Activated naive CD8-positive, alpha-beta T cell treated with anti-CD3 and anti-CD28 coated beads, Interleukin-2, amount 10 ng/mL, durations not matched to agents 7 days and 5 days (primary cell): ENCODE measurements around the gene IL21R. TPM values are rescaled to one million over a fixed set of nuclear protein-coding genes. Genes with fewer than 3 reads are reported as not detected.

Source experiments
- ATAC-seq: fragments of 150-1000 bp; cut with Tn5 transposase; one replicate; pipeline ENCODE4 v1.10.0; 2021; ENCODE audit warnings: low read depth, moderate library complexity
- POLR2A ChIA-PET: fragments of 350-600 bp; sonication (Branson Sonifier 250); formaldehyde crosslinking; loops from one replicate; lab custom pipeline; 2021; ENCODE audit warnings: antibody characterized with exemption; lab: Charles Lee
- DNase-seq: peaks from one replicate; pipeline ENCODE4 v3.0.0; 2021
- H3K27ac Mint-ChIP-seq: one replicate; pipeline ENCODE4 v1.8.0; 2022; ENCODE audit warnings: mild to moderate bottlenecking, mixed read lengths
- H3K27me3 Mint-ChIP-seq: one replicate; pipeline ENCODE4 v1.8.0; 2022; ENCODE audit warnings: mild to moderate bottlenecking, moderate library complexity, mixed read lengths
- H3K36me3 Mint-ChIP-seq: one replicate; pipeline ENCODE4 v1.8.0; 2021; ENCODE audit warnings: mild to moderate bottlenecking, mixed read lengths
- H3K4me1 Mint-ChIP-seq: one replicate; pipeline ENCODE4 v1.8.0; 2021; ENCODE audit warnings: mixed read lengths
- H3K4me3 Mint-ChIP-seq: one replicate; pipeline ENCODE4 v1.8.0; 2022; ENCODE audit warnings: mild to moderate bottlenecking, moderate library complexity, mixed read lengths
- H3K9me3 Mint-ChIP-seq: one replicate; pipeline ENCODE4 v1.8.0; 2021; ENCODE audit warnings: mixed read lengths
- total RNA-seq, 2 experiments: library from RNA; stranded (reverse); gene quantifications; one replicate each; pipeline ENCODE4 v1.2.3, GENCODE V29; 2021

IL21R gene
- total RNA-seq, 2 experiments from 2014 or later = 27.2 to 27.5 TPM

DNA sequence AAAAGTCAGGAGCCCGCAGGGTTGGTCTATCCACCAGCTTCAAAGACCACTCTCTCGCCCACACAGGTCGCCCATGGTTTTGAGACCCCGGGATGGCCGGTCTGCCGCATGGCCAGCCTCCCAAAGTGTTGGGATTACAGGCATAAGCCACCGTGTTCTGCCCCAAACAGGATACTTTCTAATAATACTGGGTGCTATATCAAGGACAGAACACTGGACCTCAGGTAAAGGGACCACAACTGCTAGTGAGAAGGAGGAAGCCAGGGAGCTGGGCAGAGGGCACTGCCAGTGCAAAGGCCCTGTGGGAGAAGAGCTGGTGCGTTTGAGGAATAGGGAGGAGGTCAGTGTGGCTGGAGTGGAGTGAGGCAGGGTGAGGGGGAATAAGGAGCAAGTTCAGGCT, 34.1 kb downstream of the IL21R start:
- peaks cover 1% of the 10 kb centered on the region for H3K9me3 Mint-ChIP-seq
- peak overlapping the region; percentile 3 for H3K27ac Mint-ChIP-seq
- H3K36me3 Mint-ChIP-seq = peaks cover 31% of the 10 kb centered on the region
- no peaks in the 10 kb centered on the region for H3K27me3 Mint-ChIP-seq
- POLR2A ChIA-PET = no interaction called here
- DNase-seq (no peak), ATAC-seq (no peak)
- no peak overlapping the region for H3K4me3 Mint-ChIP-seq
- peaks cover 14% of the 10 kb centered on the region for H3K4me1 Mint-ChIP-seq

DNA sequence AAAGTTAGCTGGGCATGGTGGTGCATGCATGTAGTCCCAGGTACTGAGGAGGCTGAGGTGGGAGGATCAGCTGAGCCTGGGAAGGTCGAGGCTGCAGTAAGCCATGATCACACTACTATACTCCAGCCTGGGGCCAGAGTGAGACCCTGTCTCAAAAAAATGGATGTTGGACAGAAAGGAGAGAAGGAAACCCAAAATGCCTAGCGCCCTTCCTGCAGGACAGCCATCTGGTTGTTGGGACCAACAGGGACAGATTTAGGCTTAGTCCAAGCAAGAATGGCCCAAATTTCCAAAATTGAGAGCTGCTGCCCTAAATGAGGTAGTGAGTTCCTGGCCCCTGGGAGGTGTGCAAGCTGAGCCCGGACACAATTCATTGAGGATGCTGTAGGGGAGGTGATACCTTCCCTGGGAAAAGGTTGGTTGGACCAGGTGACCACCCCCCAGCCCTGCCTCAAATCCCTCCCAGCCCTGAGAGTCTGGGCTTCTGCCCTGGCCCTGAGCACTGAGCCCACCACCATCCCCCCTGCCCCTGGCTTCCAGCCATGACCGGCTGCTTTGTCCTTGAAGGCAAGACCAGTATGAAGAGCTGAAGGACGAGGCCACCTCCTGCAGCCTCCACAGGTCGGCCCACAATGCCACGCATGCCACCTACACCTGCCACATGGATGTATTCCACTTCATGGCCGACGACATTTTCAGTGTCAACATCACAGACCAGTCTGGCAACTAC, 35.1 kb downstream of the IL21R start:
- H3K9me3 Mint-ChIP-seq = peaks cover 1% of the 10 kb centered on the region
- H3K4me3 Mint-ChIP-seq = no peak overlapping the region
- peaks cover 14% of the 10 kb centered on the region for H3K4me1 Mint-ChIP-seq
- POLR2A ChIA-PET = interaction anchor here (1.2 kb wide), 1 partner anchor 30 kb away, joined by 5 read pairs; no protein-coding TSS in a partner anchor
- H3K36me3 Mint-ChIP-seq = peaks cover 35% of the 10 kb centered on the region
- DNase-seq (peak; percentile 20), ATAC-seq (no peak)
- no peaks in the 10 kb centered on the region for H3K27me3 Mint-ChIP-seq
- no peak overlapping the region for H3K27ac Mint-ChIP-seq

DNA sequence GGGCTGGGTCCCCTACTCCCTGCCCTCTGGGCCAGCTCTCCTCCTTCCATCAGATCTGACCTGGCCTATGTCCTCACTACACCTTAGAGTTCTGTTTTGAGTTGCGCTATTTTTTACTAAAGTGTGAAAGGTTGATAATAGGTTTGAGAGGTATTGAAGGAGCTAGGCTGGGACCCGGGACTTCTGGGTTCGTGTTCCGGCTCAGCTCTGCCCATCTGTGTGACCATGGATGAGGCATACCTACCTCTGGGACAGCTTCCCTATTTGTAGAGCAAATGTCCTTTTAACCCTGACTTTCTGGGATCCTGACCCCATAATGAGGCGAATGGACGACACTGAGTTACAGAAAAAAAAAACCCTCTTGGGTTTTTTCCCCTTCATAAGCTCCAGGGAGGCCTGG, 36.0 kb downstream of the IL21R start:
- peaks cover 38% of the 10 kb centered on the region for H3K36me3 Mint-ChIP-seq
- H3K27ac Mint-ChIP-seq = no peak overlapping the region
- DNase-seq = peak; percentile 4
- ATAC-seq = no peak
- H3K4me3 Mint-ChIP-seq = no peak overlapping the region
- POLR2A ChIA-PET = interaction anchor here (1.2 kb wide), 1 partner anchor 31 kb away, joined by 5 read pairs; no protein-coding TSS in a partner anchor
- peaks cover 9% of the 10 kb centered on the region for H3K4me1 Mint-ChIP-seq
- peaks cover 1% of the 10 kb centered on the region for H3K9me3 Mint-ChIP-seq
- no peaks in the 10 kb centered on the region for H3K27me3 Mint-ChIP-seq

DNA sequence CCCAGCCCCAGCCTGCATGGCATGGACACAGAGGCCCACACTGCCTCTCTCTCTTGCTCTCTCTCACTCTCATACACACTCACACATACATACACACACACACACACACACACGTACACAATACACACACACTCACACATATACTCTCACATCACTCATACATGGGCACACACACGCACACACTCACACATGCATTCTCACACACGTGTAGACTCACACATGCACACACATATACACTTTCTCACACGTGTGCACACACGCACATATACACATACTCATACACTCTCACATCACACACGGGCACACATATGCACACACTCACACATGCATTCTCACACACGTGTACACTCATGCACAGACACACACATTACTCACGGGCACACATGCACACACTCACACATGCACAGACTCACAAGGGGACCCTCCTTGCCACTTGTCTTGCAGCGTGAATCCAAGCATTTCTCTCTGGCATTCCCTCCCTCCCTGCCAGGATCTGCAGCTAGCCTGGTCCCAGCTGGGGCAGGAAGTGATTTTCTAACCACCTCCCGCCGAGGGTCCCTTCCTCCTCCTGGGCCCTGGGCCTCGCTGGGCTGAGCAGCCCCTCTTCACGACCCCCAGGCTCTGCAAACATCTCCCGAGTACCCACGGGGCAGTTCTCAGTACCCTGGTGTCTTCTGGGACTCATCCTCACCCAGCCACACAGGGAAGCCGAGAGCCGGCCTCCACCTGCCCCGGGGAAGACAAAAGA, 37.5 kb downstream of the IL21R start:
- no peaks in the 10 kb centered on the region for H3K27me3 Mint-ChIP-seq
- POLR2A ChIA-PET = no interaction called here
- DNase-seq (peak; percentile 16), ATAC-seq (no peak)
- peaks cover 6% of the 10 kb centered on the region for H3K4me1 Mint-ChIP-seq
- H3K36me3 Mint-ChIP-seq = peaks cover 51% of the 10 kb centered on the region
- H3K9me3 Mint-ChIP-seq = peaks cover 1% of the 10 kb centered on the region
- H3K27ac Mint-ChIP-seq = peak overlapping the region; percentile 43
- no peak overlapping the region for H3K4me3 Mint-ChIP-seq

- Mint-ChIP-seq H3K9me3 (peaks cover 7% of the 10 kb centered on the region), H3K4me1 (peaks cover 10% of the 10 kb centered on the region), H3K27me3 (no peaks in the 10 kb centered on the region), H3K27ac (peak overlapping the region; percentile 21), H3K4me3 (no peak overlapping the region), H3K36me3 (peaks cover 63% of the 10 kb centered on the region)
- POLR2A ChIA-PET = interaction anchor here (0.7 kb wide), 1 partner anchor 34 kb away, joined by 3 read pairs; no protein-coding TSS in a partner anchor
- DNase-seq = peak; percentile 10
- ATAC-seq = no peak
Measured at GRCh38 chr16:27441276-27441675, 39.3 kb downstream of the IL21R start.

GRCh38 chr16:27441998-27442397, 40.0 kb downstream of the IL21R start:
- Mint-ChIP-seq H3K27me3 (no peaks in the 10 kb centered on the region), H3K4me1 (peaks cover 17% of the 10 kb centered on the region), H3K36me3 (peaks cover 64% of the 10 kb centered on the region), H3K27ac (no peak overlapping the region), H3K4me3 (no peak overlapping the region), H3K9me3 (peaks cover 7% of the 10 kb centered on the region)
- POLR2A ChIA-PET = no interaction called here
- no peak for DNase-seq
- no peak for ATAC-seq

DNA sequence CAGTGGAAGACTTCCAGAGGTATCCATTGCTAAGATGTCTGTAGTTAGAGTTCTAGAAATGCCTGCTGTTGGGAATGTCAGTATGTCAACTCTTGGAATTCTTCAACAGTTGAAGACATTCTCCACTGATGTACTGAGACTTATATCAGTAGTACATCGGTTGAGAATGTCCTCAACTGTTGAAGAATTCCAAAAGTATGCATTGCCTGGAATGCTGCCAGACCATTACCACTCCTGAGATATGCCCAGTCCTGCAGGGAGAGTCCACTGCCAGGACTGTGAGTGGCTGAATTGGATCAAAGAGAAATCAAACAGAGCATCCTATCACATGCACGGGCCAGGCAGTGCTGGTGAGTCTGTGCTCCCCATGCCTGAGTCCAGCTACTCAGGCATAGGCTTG, 42.0 kb downstream of the IL21R start:
- DNase-seq (no peak), ATAC-seq (no peak)
- H3K4me1 Mint-ChIP-seq = peaks cover 30% of the 10 kb centered on the region
- H3K27ac Mint-ChIP-seq = no peak overlapping the region
- H3K27me3 Mint-ChIP-seq = no peaks in the 10 kb centered on the region
- POLR2A ChIA-PET = no interaction called here
- no peak overlapping the region for H3K4me3 Mint-ChIP-seq
- peaks cover 10% of the 10 kb centered on the region for H3K9me3 Mint-ChIP-seq
- peaks cover 72% of the 10 kb centered on the region for H3K36me3 Mint-ChIP-seq

DNA sequence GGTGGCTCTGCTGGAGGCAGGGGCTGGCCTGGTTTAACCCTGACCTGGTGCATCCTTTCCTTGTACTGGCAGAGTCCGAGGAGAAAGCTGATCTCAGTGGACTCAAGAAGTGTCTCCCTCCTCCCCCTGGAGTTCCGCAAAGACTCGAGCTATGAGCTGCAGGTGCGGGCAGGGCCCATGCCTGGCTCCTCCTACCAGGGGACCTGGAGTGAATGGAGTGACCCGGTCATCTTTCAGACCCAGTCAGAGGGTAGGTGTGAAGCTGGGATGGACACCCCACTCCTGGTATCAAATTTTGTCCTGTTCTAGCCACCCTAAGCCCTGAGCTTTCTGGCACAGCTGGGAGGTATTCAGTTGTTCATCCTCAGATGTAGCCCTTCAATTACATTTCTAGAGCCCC, 42.5 kb downstream of the IL21R start:
- no peaks in the 10 kb centered on the region for H3K27me3 Mint-ChIP-seq

GRCh38 chr16:27445502-27446175, 43.7 kb downstream of the IL21R start:
- H3K4me3 Mint-ChIP-seq = no peak overlapping the region
- ATAC-seq = no peak

More for the DNA sequence above, 42.5 kb downstream of the IL21R start:
- H3K27ac Mint-ChIP-seq = no peak overlapping the region
- peaks cover 9% of the 10 kb centered on the region for H3K9me3 Mint-ChIP-seq
- ATAC-seq (no peak), DNase-seq (peak; percentile 25)
- H3K36me3 Mint-ChIP-seq = peaks cover 67% of the 10 kb centered on the region
- H3K4me3 Mint-ChIP-seq = no peak overlapping the region
- POLR2A ChIA-PET = no interaction called here
- peaks cover 30% of the 10 kb centered on the region for H3K4me1 Mint-ChIP-seq

DNA sequence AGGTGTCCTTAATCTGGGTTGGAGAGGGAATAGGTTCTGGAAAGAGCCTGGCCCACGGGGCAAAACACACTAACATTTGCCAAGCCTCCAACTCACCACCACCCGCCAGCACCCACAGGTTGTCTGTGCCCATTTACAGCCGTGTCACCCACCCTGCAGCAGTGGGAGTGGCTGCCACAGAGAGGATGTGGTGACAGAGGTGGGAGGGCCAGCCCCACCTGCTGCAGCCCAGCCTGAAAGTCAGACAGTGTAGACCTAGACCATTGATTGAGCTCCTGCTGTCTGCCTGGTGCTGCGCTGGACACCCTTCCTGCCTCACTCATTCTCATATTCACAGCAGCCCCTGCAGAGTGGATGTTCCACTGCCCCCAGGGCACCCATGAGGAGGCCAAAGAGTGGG, 44.7 kb downstream of the IL21R start:
- Mint-ChIP-seq H3K36me3 (peaks cover 68% of the 10 kb centered on the region), H3K4me1 (peaks cover 46% of the 10 kb centered on the region), H3K27ac (peak overlapping the region; percentile 93), H3K4me3 (peak overlapping the region; percentile 76), H3K9me3 (peaks cover 9% of the 10 kb centered on the region), H3K27me3 (no peaks in the 10 kb centered on the region)
- DNase-seq (peak; percentile 79), ATAC-seq (peak; percentile 80)
- POLR2A ChIA-PET = interaction anchor here (1.0 to 1.6 kb wide), 9 partner anchors 13 to 273 kb away, joined by 3 to 25 read pairs (median 4); partner anchors contain the start of gene IL21R

More at GRCh38 chr16:27445502-27446175, 43.7 kb downstream of the IL21R start:
- peak overlapping the region; percentile 93 for H3K27ac Mint-ChIP-seq
- H3K27me3 Mint-ChIP-seq = no peaks in the 10 kb centered on the region
- peaks cover 9% of the 10 kb centered on the region for H3K9me3 Mint-ChIP-seq
- peaks cover 65% of the 10 kb centered on the region for H3K36me3 Mint-ChIP-seq
- peaks cover 38% of the 10 kb centered on the region for H3K4me1 Mint-ChIP-seq
- POLR2A ChIA-PET = interaction anchor here (1.6 kb wide), 1 partner anchor 42 kb away, joined by 25 read pairs; the partner anchor contains the start of gene IL21R
- peak; percentile 31 for DNase-seq

GRCh38 chr16:27447301-27447700, 45.3 kb downstream of the IL21R start:
- peaks cover 68% of the 10 kb centered on the region for H3K36me3 Mint-ChIP-seq
- H3K4me1 Mint-ChIP-seq = peaks cover 51% of the 10 kb centered on the region
- H3K27me3 Mint-ChIP-seq = no peaks in the 10 kb centered on the region
- H3K4me3 Mint-ChIP-seq = peak overlapping the region; percentile 76
- peaks cover 9% of the 10 kb centered on the region for H3K9me3 Mint-ChIP-seq
- ATAC-seq (no peak), DNase-seq (no peak)
- H3K27ac Mint-ChIP-seq = peak overlapping the region; percentile 93
- POLR2A ChIA-PET = interaction anchor here (0.6 to 1.6 kb wide), 9 partner anchors 13 to 273 kb away, joined by 3 to 25 read pairs (median 4); partner anchors contain the start of gene IL21R

DNA sequence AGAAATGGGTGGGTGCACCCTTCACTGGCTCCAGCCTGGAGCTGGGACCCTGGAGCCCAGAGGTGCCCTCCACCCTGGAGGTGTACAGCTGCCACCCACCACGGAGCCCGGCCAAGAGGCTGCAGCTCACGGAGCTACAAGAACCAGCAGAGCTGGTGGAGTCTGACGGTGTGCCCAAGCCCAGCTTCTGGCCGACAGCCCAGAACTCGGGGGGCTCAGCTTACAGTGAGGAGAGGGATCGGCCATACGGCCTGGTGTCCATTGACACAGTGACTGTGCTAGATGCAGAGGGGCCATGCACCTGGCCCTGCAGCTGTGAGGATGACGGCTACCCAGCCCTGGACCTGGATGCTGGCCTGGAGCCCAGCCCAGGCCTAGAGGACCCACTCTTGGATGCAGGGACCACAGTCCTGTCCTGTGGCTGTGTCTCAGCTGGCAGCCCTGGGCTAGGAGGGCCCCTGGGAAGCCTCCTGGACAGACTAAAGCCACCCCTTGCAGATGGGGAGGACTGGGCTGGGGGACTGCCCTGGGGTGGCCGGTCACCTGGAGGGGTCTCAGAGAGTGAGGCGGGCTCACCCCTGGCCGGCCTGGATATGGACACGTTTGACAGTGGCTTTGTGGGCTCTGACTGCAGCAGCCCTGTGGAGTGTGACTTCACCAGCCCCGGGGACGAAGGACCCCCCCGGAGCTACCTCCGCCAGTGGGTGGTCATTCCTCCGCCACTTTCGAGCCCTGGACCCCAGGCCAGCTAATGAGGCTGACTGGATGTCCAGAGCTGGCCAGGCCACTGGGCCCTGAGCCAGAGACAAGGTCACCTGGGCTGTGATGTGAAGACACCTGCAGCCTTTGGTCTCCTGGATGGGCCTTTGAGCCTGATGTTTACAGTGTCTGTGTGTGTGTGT, 46.8 kb downstream of the IL21R start:
- Mint-ChIP-seq H3K9me3 (peaks cover 9% of the 10 kb centered on the region), H3K4me3 (peak overlapping the region; percentile 19), H3K4me1 (peaks cover 51% of the 10 kb centered on the region), H3K27me3 (no peaks in the 10 kb centered on the region), H3K27ac (peak overlapping the region; percentile 90), H3K36me3 (peaks cover 59% of the 10 kb centered on the region)
- ATAC-seq (no peak), DNase-seq (no peak)
- POLR2A ChIA-PET = interaction anchor here (1.1 to 2.6 kb wide), 3 partner anchors 14 to 245 kb away, joined by 3 to 11 read pairs (median 8); partner anchors contain the start of gene KDM8
